HG02763 (cell line): ENCODE results near the gene OPA3.

Experiments used
- ATAC-seq: cut with Tn5 transposase; IDR thresholded peaks from one replicate; pipeline ENCODE4 v1.9.1; 2021; ENCODE audit warnings: mild to moderate bottlenecking, moderate library complexity; ENCODE audit not compliant: unreplicated experiment

Gene OPA3

GRCh38 chr19:45484273-45484945 lies 100.2 kb downstream of the OPA3 start:
- no peak for ATAC-seq

- ATAC-seq, result no peak
Observed at GRCh38 chr19:45483033-45483432, 101.6 kb downstream of the OPA3 start.

- peak; percentile 76 for ATAC-seq
Observed at GRCh38 chr19:45478454-45479238, 106.0 kb downstream of the OPA3 start.

- ATAC-seq, result no peak
Observed at GRCh38 chr19:45477713-45478453, 106.7 kb downstream of the OPA3 start.
